HEK293 (cell line): ENCODE data around the gene SOX2.
A peak's percentile ranks its signal among the peaks of the same experiment; 100 is the strongest.

Source experiments
- CTCF ChIA-PET: fragments of 350-600 bp; formaldehyde crosslinking; extraction: SDS; loops from one replicate; lab custom pipeline; 2021; ENCODE audit warnings: antibody characterized with exemption; lab: Yijun Ruan, JAX
- POLR2A ChIA-PET: fragments of 300-600 bp; formaldehyde crosslinking; extraction: SDS; loops from one replicate; lab custom pipeline; 2020; ENCODE audit warnings: antibody characterized with exemption, inconsistent platforms; lab: Yijun Ruan, JAX
- H3K27ac ChIP-seq: fragments of 200-500 bp; sonication (Bioruptor generic); 2 replicates; pipeline ENCODE4 v1.5.1; 2014; ENCODE audit warnings: low read depth, low read length, control low read depth, inconsistent platforms; ENCODE audit errors: extremely low read depth
- H3K36me3 ChIP-seq, 2 experiments: fragments of 200-500 bp in 1 of 2; sonication (Bioruptor generic) in 1 of 2; 1 replicate in 1 of 2; 2 replicates in 1 of 2; pipeline ENCODE4 v1.5.1; 2014 to 2017; ENCODE audit warnings: inconsistent platforms in 2 of 2, low read length in 2 of 2; ENCODE audit not compliant: control insufficient read depth in 2 of 2, insufficient read depth in 1 of 2
- H3K4me1 ChIP-seq: fragments of 200-500 bp; sonication (Bioruptor generic); 2 replicates; pipeline ENCODE4 v1.5.1; 2014; ENCODE audit warnings: mild to moderate bottlenecking, low read length, inconsistent platforms; ENCODE audit not compliant: control insufficient read depth, insufficient read depth
- H3K4me3 ChIP-seq: 2 replicates; pipeline ENCODE4 v1.5.1; 2011; ENCODE audit warnings: low read depth, mild to moderate bottlenecking, control low read depth, low read length, moderate library complexity
- H3K9me3 ChIP-seq: fragments of 200-500 bp; sonication (Bioruptor generic); 2 replicates; pipeline ENCODE4 v1.5.1; 2014; ENCODE audit warnings: low read depth, low read length, inconsistent platforms; ENCODE audit not compliant: control insufficient read depth, insufficient read depth
- GLI4 ChIP-seq: fragments of 450-650 bp; formaldehyde crosslinking; IDR thresholded peaks from 2 replicates; pipeline ENCODE4 v1.5.1; 2016; ENCODE audit warnings: missing biosample characterization, missing genetic modification characterization
- RBAK ChIP-seq: fragments of 450-650 bp; formaldehyde crosslinking; IDR thresholded peaks from 2 replicates; pipeline ENCODE4 v1.5.1; 2016; ENCODE audit warnings: missing biosample characterization, missing genetic modification characterization
- SALL2 ChIP-seq: fragments of 450-650 bp; formaldehyde crosslinking; IDR thresholded peaks from 2 replicates; pipeline ENCODE4 v1.5.0; 2017; ENCODE audit warnings: missing biosample characterization, mild to moderate bottlenecking, missing genetic modification characterization, borderline replicate concordance
- ZNF221 ChIP-seq: fragments of 450-650 bp; formaldehyde crosslinking; IDR thresholded peaks from 2 replicates; pipeline ENCODE4 v1.5.1; 2017; ENCODE audit warnings: missing biosample characterization, missing genetic modification characterization, borderline replicate concordance
- ZNF239 ChIP-seq: fragments of 450-650 bp; formaldehyde crosslinking; IDR thresholded peaks from 2 replicates; pipeline ENCODE4 v1.5.1; 2016; ENCODE audit warnings: missing biosample characterization, missing genetic modification characterization
- ZNF24 ChIP-seq: fragments of 450-650 bp; formaldehyde crosslinking; IDR thresholded peaks from 2 replicates; pipeline ENCODE4 v1.5.1; 2016; ENCODE audit warnings: missing biosample characterization, missing genetic modification characterization
- ZNF341 ChIP-seq: fragments of 450-650 bp; formaldehyde crosslinking; IDR thresholded peaks from 2 replicates; pipeline ENCODE4; 2016; ENCODE audit warnings: low read depth, missing biosample characterization, missing genetic modification characterization
- ZNF501 ChIP-seq: fragments of 450-650 bp; formaldehyde crosslinking; IDR thresholded peaks from 2 replicates; pipeline ENCODE4 v1.5.1; 2016; ENCODE audit warnings: missing biosample characterization, missing genetic modification characterization
- ZNF596 ChIP-seq: fragments of 450-650 bp; IDR thresholded peaks from 2 replicates; pipeline ENCODE4 v1.5.0; 2018; ENCODE audit warnings: missing biosample characterization, mild to moderate bottlenecking, missing genetic modification characterization, moderate library complexity
- ZSCAN18 ChIP-seq: fragments of 450-650 bp; formaldehyde crosslinking; IDR thresholded peaks from 2 replicates; pipeline ENCODE4 v1.5.1; 2016; ENCODE audit warnings: missing biosample characterization, missing genetic modification characterization
- ZSCAN5A ChIP-seq: fragments of 450-650 bp; formaldehyde crosslinking; IDR thresholded peaks from 2 replicates; pipeline ENCODE4 v1.5.1; 2016; ENCODE audit warnings: missing biosample characterization, missing genetic modification characterization

SOX2 gene

GRCh38 chr3:181696626-181697230 is 15.0 kb upstream of the SOX2 start:
- Histone ChIP-seq H3K36me3 (no peaks in the 10 kb centered on the region), H3K27ac (no peak overlapping the region), H3K4me3 (no peak overlapping the region), H3K9me3 (no peaks in the 10 kb centered on the region), H3K4me1 (no peaks in the 10 kb centered on the region)
- CTCF ChIA-PET: interaction anchor here (0.7 kb wide), 1 partner anchor 487 kb away, joined by 3 read pairs; no protein-coding TSS in a partner anchor
- POLR2A ChIA-PET: no interaction called here
- TF ChIP-seq SALL2 (no peak), GLI4 (tag by site-specific recombination) (no peak), ZNF24 (tag by site-specific recombination) (no peak), ZNF221 (no peak), ZSCAN5A (tag by site-specific recombination) (no peak)

GRCh38 chr3:181698263-181698954 is 13.3 kb upstream of the SOX2 start:
- peak; percentile 67 for TF ChIP-seq ZNF341 (tag by site-specific recombination)
- no peak for TF ChIP-seq RBAK (tag by site-specific recombination)
- Histone ChIP-seq H3K36me3 (no peaks in the 10 kb centered on the region), H3K4me3 (no peak overlapping the region), H3K4me1 (no peaks in the 10 kb centered on the region), H3K9me3 (no peaks in the 10 kb centered on the region), H3K27ac (no peak overlapping the region)
- CTCF ChIA-PET: interaction anchor here (0.6 to 4.8 kb wide), 5 partner anchors 11 to 1050 kb away, joined by 3 to 31 read pairs (median 7); no protein-coding TSS in a partner anchor
- POLR2A ChIA-PET: no interaction called here

- no peaks in the 10 kb centered on the region for H3K9me3 ChIP-seq
- H3K36me3 ChIP-seq: no peaks in the 10 kb centered on the region
- CTCF ChIA-PET: interaction anchor here (0.6 to 4.8 kb wide), 8 partner anchors 12 to 1051 kb away, joined by 3 to 31 read pairs (median 6); no protein-coding TSS in a partner anchor
- H3K4me1 ChIP-seq: no peaks in the 10 kb centered on the region
- no peak for TF ChIP-seq ZNF501
- TF ChIP-seq ZNF596: peak; percentile 82
- TF ChIP-seq ZNF239 (tag by site-specific recombination): no peak
- no peak for TF ChIP-seq ZSCAN18 (tag by site-specific recombination)
- TF ChIP-seq, all 188 proteins: peak for 1
- POLR2A ChIA-PET: no interaction called here
- H3K4me3 ChIP-seq: no peak overlapping the region
- H3K27ac ChIP-seq: no peak overlapping the region
Observed at GRCh38 chr3:181699171-181699903, 12.4 kb upstream of the SOX2 start.
